ENCODE data around the gene EEF1E1.
"Not testable (repeated sequence)": the region's sequence is repeated elsewhere in the genome, so short reads cannot be mapped to it uniquely, and the experiment has no call there.

Gene EEF1E1

DNA sequence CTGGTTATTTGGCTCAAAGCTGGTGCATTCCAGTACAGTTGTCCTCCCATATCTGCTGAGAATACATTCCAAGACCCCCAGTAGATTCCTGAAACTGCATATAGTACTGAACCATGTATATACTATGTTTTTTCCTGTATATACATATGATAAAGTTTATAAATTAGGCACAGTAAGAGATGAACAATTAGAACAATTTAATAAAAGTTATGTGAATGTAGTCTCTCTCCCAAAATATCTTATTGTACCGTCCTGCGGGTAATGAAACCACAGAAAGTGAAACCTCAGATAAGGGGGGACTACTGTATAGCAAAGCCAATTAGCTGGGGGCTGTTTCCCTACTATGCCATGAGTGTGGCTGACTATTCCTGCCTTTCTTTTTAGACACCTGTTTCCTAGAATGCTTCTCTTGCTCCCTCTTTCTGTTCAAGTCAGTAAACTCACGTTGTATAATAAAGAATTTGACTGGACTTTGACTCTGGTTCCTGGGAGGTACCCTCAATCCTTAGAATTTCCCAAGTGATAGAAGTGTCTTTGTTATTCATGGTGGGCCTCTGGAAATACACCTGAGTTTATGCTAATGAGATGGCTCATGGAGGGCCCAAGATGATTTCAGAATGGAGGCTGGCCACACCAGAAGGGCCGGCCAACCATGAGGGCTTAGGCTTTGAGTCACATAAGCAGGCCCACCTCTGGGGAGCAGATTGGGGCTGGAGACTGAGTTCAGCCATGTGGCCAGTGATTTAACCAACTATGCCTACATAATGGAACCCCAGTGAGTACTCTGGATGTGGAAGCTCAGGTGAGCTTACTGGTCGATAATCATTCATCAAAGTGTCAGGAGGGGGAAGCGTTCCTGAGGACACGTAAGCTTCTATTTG is 37.5 kb downstream of the EEF1E1 start:
- in situ Hi-C loops (cut with MboI; ENCODE audit: low sequenced_read_pairs), result no loop called here

- in situ Hi-C loops (cut with MboI; ENCODE audit: low sequenced_read_pairs), result no loop called here
These were observed 38.3 kb downstream of the EEF1E1 start, which contains the start of gene BLOC1S5 for GRCh38 chr6:8063761-8064637. Gene BLOC1S5, minus strand, starts transcription at chr6:8064389. Its CDS starts 13 bp downstream, at chr6:8064376.

DNA sequence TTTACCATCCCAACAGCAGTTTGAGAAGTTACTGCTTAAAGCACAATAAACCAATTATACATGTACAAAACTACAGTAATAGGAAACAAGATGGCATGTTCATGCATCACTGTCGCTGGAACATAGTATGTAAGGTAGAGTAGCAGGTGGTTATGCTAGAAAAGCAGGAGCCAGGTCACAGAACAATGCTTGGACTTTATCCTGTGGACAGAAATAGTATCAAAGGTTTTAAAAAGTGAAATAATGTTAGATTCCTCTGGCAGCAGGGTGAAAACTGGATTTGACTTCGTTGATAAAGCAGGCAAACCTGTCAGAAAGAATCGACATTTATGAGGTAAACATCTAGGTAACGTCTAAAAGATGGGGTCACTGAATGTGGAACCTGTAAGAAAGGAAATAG is 40.6 kb downstream of the EEF1E1 start:
- in situ Hi-C loops (cut with MboI; ENCODE audit: low sequenced_read_pairs), result no loop called here

GRCh38 chr6:8060346-8060745 is 42.0 kb downstream of the EEF1E1 start:
- in situ Hi-C loops (cut with MboI; ENCODE audit: low sequenced_read_pairs), result no loop called here

- in situ Hi-C loops (cut with MboI; ENCODE audit: low sequenced_read_pairs), result no loop called here
These were observed 43.2 kb downstream of the EEF1E1 start for GRCh38 chr6:8059129-8059528.

- in situ Hi-C loops (cut with MboI; ENCODE audit: low sequenced_read_pairs), result no loop called here
These were observed 44.6 kb downstream of the EEF1E1 start for GRCh38 chr6:8057793-8058192.

DNA sequence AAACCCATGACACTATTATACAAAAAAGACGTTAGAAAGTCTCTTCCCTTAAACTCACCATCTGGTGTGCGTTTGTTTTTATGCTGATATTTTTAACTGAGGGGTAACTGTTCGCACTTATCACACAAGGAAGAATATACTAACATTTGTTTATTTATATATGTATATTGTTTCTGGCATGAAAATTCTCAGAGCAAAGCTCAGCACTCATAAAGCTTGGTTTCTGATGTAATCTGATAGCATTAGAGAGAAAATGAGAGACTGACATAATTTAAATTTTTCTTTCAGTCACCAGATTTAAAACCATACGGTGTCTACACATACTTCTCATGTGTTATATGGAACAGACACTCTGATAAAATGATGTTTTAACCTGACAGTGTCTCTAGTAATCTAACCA is 45.1 kb downstream of the EEF1E1 start:
- in situ Hi-C loops (cut with MboI; ENCODE audit: low sequenced_read_pairs), result no loop called here

DNA sequence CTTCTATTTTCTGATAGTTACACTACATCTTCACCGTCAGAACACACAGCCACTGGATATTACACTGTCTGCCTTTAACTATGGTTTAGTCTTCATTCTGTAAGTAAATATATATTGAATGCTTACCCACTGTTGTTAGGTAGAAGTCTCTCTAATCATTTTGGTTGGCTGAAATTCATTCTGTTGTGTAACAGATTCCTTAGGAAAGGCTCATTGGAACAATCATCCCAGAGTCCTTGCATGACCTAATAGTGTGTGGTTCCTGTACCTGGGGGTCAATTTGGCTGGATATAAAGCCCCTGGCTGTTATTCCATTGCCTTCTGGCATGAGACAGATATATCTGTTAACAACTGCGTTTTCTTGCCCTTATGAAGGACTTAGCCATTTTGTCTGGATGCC is 48.1 kb downstream of the EEF1E1 start:
- in situ Hi-C loops (cut with MboI; ENCODE audit: low sequenced_read_pairs), result no loop called here

- in situ Hi-C loops (cut with MboI; ENCODE audit: low sequenced_read_pairs), result no loop called here
These were observed 54.6 kb downstream of the EEF1E1 start for GRCh38 chr6:8047541-8048292.

DNA sequence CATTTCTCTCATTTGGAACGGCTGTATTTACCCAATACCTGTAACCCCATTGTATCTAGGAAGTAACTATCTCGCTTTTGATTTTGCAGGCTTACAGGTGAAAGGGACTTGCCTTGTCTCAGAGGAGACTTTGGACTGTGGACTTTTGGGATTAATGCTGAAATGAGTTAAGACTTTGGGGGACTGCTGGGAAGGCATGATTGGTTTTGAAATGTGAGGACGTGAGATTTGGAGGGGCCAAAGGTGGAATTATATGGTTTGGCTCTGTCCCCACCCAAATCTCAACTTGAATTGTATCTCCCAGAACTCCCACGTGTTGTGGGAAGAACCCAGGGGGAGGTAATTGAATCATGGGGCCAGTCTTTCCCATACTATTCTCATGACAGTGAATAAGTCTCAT is 56.6 kb downstream of the EEF1E1 start:
- in situ Hi-C loops (cut with MboI; ENCODE audit: low sequenced_read_pairs), result not testable (repeated sequence)

DNA sequence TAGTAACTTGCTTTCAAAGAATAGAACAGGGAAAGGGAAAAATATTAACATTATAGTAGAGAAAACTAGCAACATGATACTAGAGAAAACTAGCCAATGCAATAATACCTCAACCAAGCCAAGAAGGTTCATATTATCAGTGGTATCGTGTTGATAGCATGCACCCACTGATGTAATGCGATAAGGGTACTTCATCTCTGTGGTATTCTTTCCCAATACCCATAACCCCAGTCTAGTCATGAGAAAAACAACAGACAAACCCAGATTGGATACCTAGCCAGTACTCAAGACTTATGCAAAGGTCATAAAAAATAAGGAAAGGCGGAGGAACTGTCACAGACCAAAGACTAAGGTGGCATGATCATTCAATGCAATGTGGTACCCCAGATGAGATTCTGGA is 59.1 kb downstream of the EEF1E1 start:
- in situ Hi-C loops (cut with MboI; ENCODE audit: low sequenced_read_pairs), result no loop called here

- in situ Hi-C loops (cut with MboI; ENCODE audit: low sequenced_read_pairs), result no loop called here
These were observed 60.3 kb downstream of the EEF1E1 start for GRCh38 chr6:8041913-8042583.

DNA sequence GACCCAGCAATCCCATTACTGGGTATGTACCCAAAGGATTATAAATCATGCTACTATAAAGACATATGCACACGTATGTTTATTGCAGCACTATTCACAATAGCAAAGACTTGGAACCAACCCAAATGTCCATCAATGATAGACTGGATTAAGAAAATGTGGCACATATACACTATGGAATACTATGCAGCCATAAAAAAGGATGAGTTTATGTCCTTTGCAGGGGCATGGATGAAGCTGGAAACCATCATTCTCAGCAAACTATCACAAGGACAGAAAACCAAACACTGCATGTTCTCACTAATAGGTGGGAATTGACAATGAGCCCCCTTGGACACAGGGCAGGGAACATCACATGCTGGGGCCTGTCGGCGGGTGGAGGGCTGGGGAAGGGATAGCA is 68.2 kb downstream of the EEF1E1 start:
- in situ Hi-C loops (cut with MboI; ENCODE audit: low sequenced_read_pairs), result not testable (repeated sequence)

GRCh38 chr6:8030920-8031319 is 71.4 kb downstream of the EEF1E1 start:
- in situ Hi-C loops (cut with MboI; ENCODE audit: low sequenced_read_pairs), result no loop called here

Measured in HL-60/S4 (cell line).